SU-DHL-6 (cell line): ENCODE measurements around the gene FAAH2.

ENCODE experiments used
- EZH2phosphoT487 ChIP-seq: fragments of 200-600 bp; sonication (generic), shearing (Covaris generic); conservative IDR thresholded peaks from 2 replicates; pipeline ENCODE4 v1.6.1; 2018; ENCODE audit warnings: mild to moderate bottlenecking, antibody characterized with exemption, low read length, moderate library complexity, mixed read lengths
- TF ChIP-seq, protein P1 (sequence below): fragments of 200-600 bp; sonication (generic); IDR thresholded peaks from one replicate; pipeline ENCODE4 v1.5.1; 2017; ENCODE audit warnings: antibody characterized with exemption, mild to moderate bottlenecking, low read length, moderate library complexity; ENCODE audit not compliant: insufficient read depth, poor library complexity, severe bottlenecking

DNA sequence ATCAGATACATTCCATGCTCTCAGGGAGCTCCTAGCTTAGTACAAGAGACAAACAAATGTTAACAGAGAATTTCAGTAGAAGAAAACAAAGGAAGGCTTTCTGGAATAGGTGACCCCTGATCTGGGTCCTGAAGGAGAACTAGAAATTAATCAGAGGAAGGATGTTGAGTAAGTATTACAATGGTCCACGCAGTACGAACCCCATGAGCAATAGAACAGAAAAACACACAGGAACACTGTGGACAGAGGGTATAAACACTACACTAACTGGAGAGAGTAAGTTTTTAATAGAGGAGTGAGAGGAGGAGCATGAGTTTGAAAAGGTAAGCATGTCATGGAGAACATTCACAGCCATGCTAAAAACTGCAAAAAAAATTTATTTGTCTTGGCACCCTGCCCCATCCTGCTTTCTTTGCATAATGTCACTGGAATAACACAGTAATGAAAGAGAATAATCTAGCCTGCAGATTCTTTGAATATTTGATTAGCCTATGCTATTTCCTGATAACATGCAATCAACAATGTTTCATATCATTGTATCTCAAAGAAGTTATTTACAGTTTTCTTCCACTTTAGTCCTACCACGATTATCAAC lies 165.0 kb downstream of the FAAH2 start:
- TF ChIP-seq, protein P1, sequence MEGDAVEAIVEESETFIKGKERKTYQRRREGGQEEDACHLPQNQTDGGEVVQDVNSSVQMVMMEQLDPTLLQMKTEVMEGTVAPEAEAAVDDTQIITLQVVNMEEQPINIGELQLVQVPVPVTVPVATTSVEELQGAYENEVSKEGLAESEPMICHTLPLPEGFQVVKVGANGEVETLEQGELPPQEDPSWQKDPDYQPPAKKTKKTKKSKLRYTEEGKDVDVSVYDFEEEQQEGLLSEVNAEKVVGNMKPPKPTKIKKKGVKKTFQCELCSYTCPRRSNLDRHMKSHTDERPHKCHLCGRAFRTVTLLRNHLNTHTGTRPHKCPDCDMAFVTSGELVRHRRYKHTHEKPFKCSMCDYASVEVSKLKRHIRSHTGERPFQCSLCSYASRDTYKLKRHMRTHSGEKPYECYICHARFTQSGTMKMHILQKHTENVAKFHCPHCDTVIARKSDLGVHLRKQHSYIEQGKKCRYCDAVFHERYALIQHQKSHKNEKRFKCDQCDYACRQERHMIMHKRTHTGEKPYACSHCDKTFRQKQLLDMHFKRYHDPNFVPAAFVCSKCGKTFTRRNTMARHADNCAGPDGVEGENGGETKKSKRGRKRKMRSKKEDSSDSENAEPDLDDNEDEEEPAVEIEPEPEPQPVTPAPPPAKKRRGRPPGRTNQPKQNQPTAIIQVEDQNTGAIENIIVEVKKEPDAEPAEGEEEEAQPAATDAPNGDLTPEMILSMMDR: no peak
- TF ChIP-seq EZH2phosphoT487: no peak
